AG10803 (cell line): ENCODE measurements around the gene RAPH1.
A peak's percentile ranks its signal among the peaks of the same experiment; 100 is the strongest.
"Not testable (repeated sequence)": the region's sequence is repeated elsewhere in the genome, so short reads cannot be mapped to it uniquely, and the experiment has no call there.

Source experiments
- DNase-seq: peaks from one replicate; pipeline ENCODE4 v3.0.0; 2010; ENCODE audit warnings: low read depth
- H3K4me3 ChIP-seq: 2 replicates; pipeline ENCODE4 v1.5.1; 2011; ENCODE audit warnings: mild to moderate bottlenecking, low read length, control low read depth
- CTCF ChIP-seq: conservative IDR thresholded peaks from 2 replicates; pipeline ENCODE4 v1.5.1; 2011; ENCODE audit warnings: mild to moderate bottlenecking, low read length, control low read depth, inconsistent platforms

RAPH1 gene

GRCh38 chr2:203533676-203534591 is 1.2 kb downstream of the RAPH1 start:
- peak overlapping the region; percentile 68 for H3K4me3 ChIP-seq
- DNase-seq = peak; percentile 91
- no peak for TF ChIP-seq CTCF

- no peak for TF ChIP-seq CTCF
- H3K4me3 ChIP-seq = peak overlapping the region; percentile 68
- DNase-seq = peak; percentile 63
Measured at GRCh38 chr2:203532957-203533658, 2.0 kb downstream of the RAPH1 start.

- H3K4me3 ChIP-seq = no peak overlapping the region
- no peak for TF ChIP-seq CTCF
- peak; percentile 7 for DNase-seq
Measured at GRCh38 chr2:203527719-203528118, 7.4 kb downstream of the RAPH1 start.

DNA sequence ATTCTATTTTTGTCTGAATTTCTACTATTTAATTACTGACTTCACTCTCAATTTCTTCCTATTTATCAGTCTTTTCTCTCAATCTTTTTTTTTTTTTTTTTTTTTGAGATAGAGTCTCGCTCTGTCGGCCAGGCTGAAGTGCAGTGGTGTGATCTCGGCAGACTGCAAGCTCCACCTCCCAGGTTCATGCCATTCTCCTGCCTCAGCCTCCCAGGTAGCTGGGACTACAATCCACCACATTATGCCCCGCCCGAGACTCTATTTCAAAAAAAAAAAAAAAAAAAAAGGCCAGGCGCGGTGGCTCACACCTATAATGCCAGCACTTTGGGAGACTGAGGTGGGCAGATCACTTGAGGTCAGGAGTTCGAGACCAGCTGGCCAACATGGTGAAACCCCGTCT is 21.8 kb downstream of the RAPH1 start:
- H3K4me3 ChIP-seq, DNase-seq: not testable (repeated sequence)

DNA sequence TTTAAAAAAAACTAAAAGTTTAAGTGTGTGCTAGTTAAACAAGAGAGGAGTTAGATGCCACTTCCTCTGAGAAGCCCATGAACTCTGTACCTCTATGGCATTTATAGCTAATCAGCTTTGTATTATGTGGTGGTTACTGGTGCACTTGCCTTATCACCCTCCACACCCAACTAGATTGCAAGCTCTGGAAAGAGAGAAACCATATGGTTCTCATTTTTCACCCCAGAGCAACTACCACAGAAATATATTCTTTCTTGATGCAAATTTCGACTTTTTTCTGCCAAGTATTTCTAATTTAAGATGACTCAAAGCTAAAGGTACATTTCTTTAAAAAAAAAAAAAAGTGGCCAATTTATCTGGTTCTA is 24.2 kb downstream of the RAPH1 start:
- no peak overlapping the region for H3K4me3 ChIP-seq
- TF ChIP-seq CTCF = no peak
- DNase-seq = no peak

GRCh38 chr2:203510256-203510940 is 24.7 kb downstream of the RAPH1 start:
- no peak overlapping the region for H3K4me3 ChIP-seq
- DNase-seq = no peak
- TF ChIP-seq CTCF = no peak

- H3K4me3 ChIP-seq, DNase-seq: not testable (repeated sequence)
Measured at GRCh38 chr2:203503460-203503859, 31.6 kb downstream of the RAPH1 start.

DNA sequence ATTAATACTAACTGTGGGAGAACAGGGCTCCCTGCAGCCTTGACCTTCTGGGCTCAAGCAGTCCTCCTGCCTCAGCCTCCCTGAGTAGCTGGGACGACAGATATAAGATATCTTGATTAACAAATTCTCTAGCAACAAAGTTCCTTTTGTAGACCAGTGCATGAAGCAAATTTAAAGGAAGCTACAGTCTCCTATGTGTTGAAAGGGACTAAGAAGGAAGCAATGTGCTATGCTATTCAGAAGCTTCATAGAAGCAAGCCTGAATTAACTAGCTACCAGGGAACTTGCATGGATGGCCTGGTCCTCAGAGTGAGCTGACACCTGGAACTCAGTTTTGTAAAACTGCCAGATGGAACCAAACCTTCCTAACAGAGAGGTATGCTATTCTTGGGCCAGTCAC is 33.2 kb downstream of the RAPH1 start:
- no peak for TF ChIP-seq CTCF
- no peak overlapping the region for H3K4me3 ChIP-seq
- no peak for DNase-seq
